ENCODE results near the gene C3.

C3 gene

DNA sequence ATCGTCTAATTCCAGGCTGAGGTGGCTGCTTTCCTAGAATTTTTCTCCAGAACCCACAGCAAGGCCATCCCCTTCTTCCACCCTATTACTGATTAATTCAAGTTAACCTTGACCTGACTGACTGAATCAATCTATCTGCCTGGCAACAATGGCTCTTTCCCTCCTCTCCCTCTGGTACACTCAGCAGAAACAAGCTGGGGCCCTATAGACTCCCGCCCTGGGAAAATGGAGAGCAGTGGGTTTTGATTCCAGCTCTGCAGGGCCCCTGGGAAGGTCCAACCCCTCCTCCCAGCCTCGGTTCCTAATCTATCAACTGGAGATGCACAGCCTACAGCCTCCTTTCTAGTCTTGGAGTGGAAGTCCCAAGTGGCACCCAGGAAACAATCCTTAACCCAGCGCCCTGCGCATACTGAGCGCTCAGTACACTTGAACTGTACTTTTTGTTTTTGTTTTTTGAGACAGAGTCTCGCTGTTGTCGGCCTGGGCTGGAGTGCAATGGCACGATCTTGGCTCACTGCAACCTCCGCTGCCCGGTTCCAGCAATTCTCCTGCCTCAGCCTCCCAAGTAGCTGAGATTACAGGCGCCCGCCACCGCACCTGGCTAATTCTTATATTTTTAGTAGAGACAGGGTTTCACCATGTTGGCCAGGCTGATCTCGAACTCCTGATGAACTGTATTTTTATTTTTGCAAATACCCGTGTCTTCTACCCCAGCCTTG is 5.2 kb upstream of the C3 start:
- H3K36me3 Mint-ChIP-seq, result peaks cover 10% of the 10 kb centered on the region
- peak overlapping the region; percentile 29 for H3K27ac Mint-ChIP-seq
- no peak for DNase-seq (ENCODE audit: low spot score in 2 of 2)
- H3K4me3 Mint-ChIP-seq, result no peak overlapping the region
- no peaks in the 10 kb centered on the region for H3K9me3 Mint-ChIP-seq
- ATAC-seq, result no peak
- H3K4me1 Mint-ChIP-seq, result peaks cover 27% of the 10 kb centered on the region

DNA sequence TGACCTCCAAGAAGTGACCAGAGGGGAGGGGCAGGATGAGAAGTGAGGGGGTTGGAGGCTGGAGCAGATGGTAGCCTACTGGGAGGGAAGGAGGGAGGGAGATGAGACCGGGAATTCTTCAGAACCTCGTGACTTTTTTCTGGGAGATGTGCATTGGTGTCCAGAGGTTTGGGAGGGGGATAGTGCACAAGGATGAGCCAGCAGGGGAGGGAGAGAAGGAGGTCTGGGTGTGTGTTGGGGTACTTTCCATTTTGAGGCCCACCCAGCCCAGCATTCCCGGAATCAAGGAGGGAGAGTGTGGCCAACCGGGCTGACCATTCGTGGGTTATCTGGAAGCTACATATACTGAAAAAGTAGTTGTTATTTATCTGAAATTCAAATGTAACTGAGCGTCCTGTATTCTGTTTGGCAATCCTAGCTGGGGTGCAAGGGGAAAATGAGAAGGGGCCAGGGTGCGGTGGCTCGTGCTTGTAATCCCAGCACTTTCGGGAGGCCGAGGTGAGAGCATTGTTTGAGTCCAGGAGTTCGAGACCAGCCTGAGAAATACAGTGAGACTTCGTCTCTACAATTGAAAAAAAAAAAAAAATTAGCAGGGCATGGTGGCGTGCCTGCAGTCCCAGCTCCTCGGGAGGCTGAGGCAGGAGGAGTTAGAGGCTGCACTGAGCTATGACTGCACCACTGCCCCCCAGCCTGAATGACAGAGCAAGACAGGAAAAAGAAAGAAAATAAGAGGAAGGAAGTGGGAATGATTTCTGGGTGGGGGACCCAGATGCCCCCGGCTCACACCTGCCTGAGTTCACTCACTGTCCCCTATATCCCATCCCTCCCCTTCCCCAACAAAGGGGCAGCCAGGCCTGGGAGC is 4.4 kb upstream of the C3 start:
- no peaks in the 10 kb centered on the region for H3K9me3 Mint-ChIP-seq
- H3K4me3 Mint-ChIP-seq, result no peak overlapping the region
- DNase-seq (ENCODE audit: low spot score in 2 of 2), result no peak
- no peak for ATAC-seq
- peak overlapping the region; percentile 29 for H3K27ac Mint-ChIP-seq
- H3K36me3 Mint-ChIP-seq, result peaks cover 6% of the 10 kb centered on the region
- H3K4me1 Mint-ChIP-seq, result peaks cover 35% of the 10 kb centered on the region

DNA sequence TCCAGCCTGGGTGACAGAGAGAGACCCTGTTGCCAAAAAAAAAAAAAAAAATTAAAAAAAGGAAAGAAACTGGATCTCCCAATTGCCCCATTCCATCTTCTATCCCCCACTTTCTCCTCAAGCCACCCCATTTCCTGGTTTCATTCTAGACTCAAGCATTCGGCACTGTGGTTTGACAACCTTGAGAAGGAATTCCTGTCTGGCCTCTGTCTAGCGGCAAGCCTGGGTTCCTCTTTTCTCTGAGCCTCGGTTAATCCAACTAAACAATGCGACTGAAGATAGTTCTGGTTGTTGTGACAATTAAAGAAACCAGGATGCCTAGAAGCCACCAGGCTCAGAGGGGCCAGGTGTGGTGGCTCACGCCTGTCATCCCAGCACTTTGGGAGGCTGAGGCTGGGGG is 3.3 kb upstream of the C3 start:
- Mint-ChIP-seq H3K4me1 (peaks cover 38% of the 10 kb centered on the region), H3K36me3 (no peaks in the 10 kb centered on the region), H3K4me3 (no peak overlapping the region), H3K27ac (no peak overlapping the region), H3K9me3 (no peaks in the 10 kb centered on the region)
- no peak for ATAC-seq
- no peak for DNase-seq (ENCODE audit: low spot score in 2 of 2)

DNA sequence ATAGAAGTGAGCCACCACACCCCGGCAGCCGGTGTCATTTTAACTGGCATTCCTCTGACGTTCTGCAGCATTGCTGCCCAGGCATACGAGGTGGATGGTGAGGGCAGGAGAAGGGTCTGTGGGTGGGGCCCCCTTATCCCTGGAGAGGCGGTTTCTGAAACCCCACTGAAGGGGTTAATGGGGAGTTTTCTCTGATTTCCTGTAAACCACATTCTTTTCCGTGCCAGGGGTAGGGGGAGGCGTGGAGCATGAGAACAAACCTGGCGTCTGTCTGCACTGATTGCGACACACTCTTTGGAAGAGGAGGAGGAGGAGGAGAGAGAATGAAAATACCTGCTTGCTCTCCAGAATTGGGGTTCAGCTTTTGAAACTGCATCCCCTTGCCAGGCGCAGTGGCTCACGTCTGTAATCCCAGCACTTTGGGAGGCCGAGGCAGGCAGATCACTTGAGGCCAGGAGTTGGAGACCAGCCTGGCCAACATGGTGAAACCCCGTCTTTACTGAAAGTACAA is 2.7 kb upstream of the C3 start:
- H3K4me1 Mint-ChIP-seq, result peaks cover 38% of the 10 kb centered on the region

DNA sequence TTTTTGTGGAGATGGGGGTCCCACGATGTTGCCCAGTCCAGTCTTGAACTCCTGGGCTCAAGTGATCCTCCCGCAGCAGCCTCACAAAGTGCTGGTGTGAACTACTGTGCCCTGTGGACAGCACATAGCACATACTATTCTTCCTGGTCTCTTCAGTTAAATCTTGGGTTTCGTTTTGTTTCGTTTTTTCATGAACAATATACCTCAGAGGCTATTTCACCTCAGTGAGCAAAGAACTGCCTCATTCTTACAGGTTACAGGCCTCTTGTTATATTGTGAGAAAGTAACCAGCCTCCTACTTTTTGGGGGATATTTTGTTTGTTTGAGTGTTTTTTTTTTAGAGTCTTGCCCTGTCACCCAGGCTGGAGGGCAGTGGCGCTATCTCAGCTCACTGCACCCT is 1.3 kb upstream of the C3 start:
- ATAC-seq (no peak), DNase-seq (ENCODE audit: low spot score in 2 of 2) (no peak)
- no peak overlapping the region for H3K27ac Mint-ChIP-seq
- H3K4me1 Mint-ChIP-seq, result peaks cover 52% of the 10 kb centered on the region
- no peak overlapping the region for H3K4me3 Mint-ChIP-seq
- no peaks in the 10 kb centered on the region for H3K9me3 Mint-ChIP-seq
- peaks cover 6% of the 10 kb centered on the region for H3K36me3 Mint-ChIP-seq

More for the DNA sequence above, 2.7 kb upstream of the C3 start:
- Mint-ChIP-seq H3K9me3 (no peaks in the 10 kb centered on the region), H3K4me3 (no peak overlapping the region), H3K27ac (no peak overlapping the region), H3K36me3 (no peaks in the 10 kb centered on the region)
- ATAC-seq (no peak), DNase-seq (ENCODE audit: low spot score in 2 of 2) (no peak)

DNA sequence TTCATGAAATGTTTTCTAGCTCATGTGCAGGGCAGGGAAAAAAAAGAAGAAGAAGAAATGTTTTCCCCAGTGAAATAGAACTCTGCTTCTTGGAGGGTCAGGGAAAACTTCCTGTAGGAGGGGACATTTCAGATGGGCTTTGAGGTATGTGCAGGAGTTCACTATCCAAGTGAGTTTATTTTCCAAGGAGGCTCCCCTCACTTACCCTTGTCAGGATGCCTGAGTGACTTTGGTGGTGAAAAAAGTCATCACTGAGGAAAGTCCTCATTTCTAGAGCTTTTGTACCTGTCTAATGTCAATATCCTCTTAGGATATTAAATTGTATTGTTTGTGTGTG is 656 bp upstream of the C3 start:
- Mint-ChIP-seq H3K27ac (no peak overlapping the region), H3K4me3 (no peak overlapping the region), H3K4me1 (peaks cover 53% of the 10 kb centered on the region), H3K36me3 (peaks cover 6% of the 10 kb centered on the region), H3K9me3 (no peaks in the 10 kb centered on the region)
- no peak for ATAC-seq
- DNase-seq (ENCODE audit: low spot score in 2 of 2), result no peak

DNA sequence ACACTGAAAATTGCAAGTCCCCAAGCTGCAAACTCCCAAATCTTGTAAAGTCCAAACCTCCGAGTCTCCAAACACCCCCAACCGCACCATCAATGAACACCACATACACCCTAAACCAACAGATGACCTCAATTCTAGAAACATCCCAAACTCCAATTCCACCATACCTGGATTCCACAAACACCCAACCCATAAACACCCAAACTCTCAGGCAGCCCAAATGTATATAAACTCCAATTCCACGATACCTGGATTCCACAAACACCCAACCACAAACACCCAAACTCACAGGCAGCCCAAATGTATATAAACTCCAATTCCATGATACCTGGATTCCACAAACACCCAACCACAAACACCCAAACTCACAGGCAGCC is 470 bp downstream of the C3 start:
- no peak overlapping the region for H3K4me3 Mint-ChIP-seq
- peak overlapping the region; percentile 4 for H3K27ac Mint-ChIP-seq
- H3K9me3 Mint-ChIP-seq, result no peaks in the 10 kb centered on the region
- no peak for DNase-seq (ENCODE audit: low spot score in 2 of 2)
- ATAC-seq, result no peak
- H3K36me3 Mint-ChIP-seq, result peaks cover 6% of the 10 kb centered on the region
- peaks cover 45% of the 10 kb centered on the region for H3K4me1 Mint-ChIP-seq

DNA sequence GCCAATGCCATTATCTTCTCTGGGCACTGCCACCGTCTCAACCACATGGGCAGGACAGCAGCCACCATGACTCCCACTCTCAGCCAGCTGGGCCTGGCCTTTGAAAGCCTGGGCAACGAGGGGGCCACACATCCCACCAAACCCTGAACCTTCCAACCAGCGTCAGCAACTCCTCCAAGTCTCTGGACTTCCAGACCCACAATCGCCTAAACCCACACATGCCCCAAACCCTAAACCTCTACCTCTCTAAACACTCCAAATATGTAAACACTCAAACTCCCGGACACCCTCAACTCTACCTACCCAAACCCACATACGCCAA is 949 bp downstream of the C3 start:
- no peak overlapping the region for H3K4me3 Mint-ChIP-seq
- no peak for ATAC-seq
- peaks cover 43% of the 10 kb centered on the region for H3K4me1 Mint-ChIP-seq
- no peak for DNase-seq (ENCODE audit: low spot score in 2 of 2)
- no peak overlapping the region for H3K27ac Mint-ChIP-seq
- H3K9me3 Mint-ChIP-seq, result no peaks in the 10 kb centered on the region
- peaks cover 6% of the 10 kb centered on the region for H3K36me3 Mint-ChIP-seq

DNA sequence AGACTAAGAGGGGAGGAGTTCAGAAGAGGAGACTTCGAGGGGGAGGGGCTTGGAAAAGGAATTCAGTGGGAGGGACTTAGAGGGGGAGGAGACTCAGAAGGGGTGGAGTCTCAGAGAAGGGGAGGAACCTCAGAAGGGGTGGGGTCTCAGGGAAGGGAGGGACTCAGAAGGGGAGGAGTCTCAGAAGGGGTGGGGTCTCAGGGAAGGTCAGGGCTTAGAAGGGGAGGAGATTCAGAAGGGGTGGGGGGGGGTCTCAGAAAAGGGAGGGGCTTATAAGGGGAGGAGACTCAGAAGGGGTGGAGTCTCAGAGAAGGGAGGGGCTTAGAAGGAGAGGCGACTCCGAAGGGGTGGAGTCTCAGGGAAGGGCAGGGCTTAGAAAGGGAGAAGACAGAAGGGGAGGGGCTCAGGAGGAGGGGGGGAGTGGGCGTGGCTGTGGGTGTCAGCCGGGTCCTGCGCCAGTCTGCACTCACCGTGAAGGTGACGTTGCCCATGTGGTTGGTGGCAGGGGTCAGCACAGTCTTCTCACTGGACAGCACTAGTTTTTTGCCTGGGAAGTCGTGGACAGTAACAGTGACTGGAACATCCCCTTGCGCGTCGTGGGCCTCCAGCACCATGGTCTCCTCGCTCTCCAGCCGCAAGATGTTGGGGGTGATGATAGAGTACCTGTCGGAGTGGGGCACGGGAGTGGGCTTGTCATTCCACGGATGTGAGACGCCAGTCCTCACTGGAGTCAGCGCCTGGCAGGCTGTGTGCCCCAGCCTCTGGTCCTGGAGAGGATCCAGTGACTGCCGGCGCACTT is 1.5 kb downstream of the C3 start:
- Mint-ChIP-seq H3K9me3 (no peaks in the 10 kb centered on the region), H3K4me1 (peaks cover 43% of the 10 kb centered on the region), H3K4me3 (no peak overlapping the region), H3K36me3 (peaks cover 6% of the 10 kb centered on the region), H3K27ac (no peak overlapping the region)
- DNase-seq (ENCODE audit: low spot score in 2 of 2), result no peak
- peak; percentile 65 for ATAC-seq

DNA sequence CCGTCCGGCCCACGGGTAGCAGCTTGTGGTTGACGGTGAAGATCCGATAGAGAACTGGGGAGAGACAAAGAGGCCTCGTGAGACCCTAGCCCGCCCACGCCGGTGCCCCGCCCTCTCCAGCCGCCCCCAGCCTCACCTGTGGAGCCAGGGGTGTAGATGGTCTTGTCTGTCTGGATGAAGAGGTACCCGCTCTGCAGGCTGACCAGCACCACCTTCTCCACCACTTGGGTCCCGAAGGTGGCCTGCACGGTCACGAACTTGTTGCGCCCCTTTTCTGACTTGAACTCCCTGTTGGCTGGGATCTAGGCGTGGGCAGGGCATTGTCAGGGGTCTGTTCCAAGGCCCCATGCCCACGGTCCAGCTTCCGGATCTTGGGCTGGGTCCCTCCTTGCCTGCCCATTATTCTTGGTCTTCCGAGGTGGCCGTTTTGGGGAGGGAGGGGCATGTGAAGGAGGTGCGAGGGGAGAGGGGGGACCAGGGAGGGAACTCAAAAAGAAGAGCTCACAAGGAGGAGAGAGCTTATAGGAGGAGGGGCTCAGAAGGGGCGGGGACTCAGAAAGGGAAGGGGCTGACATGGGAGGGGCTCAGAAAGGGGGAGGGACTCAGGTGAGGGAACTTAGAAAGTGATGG is 2.2 kb downstream of the C3 start:
- H3K36me3 Mint-ChIP-seq, result peaks cover 6% of the 10 kb centered on the region
- peak overlapping the region; percentile 44 for H3K27ac Mint-ChIP-seq
- H3K9me3 Mint-ChIP-seq, result no peaks in the 10 kb centered on the region
- H3K4me3 Mint-ChIP-seq, result no peak overlapping the region
- DNase-seq (ENCODE audit: low spot score in 2 of 2) (no peak), ATAC-seq (peak; percentile 32)
- peaks cover 43% of the 10 kb centered on the region for H3K4me1 Mint-ChIP-seq

DNA sequence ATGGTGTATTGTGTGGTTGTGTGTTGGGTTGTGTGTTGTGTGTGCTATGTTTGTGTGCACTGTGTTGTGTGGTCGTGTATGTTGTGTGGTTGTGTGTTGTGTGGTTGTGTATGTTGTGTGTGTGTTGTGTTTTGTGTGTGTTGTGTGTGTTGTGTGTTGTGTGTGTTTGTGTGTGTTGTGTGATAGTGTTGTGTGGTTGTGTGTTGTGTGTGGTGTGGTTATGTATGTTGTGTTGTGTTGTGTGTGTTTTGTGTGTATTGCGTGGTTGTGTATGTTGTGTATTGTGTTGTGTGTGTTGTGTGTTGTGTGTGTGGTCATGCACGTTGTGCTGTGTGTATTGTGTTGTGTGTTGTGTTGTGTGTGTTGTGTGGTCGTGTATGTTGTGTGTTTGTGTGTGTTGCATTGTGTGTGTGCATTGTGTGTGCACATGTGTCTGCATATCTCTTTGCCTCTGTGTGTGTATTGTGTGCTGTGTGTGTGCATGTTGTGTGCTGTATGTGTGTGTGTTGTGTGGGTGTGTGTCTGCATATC is 2.9 kb downstream of the C3 start:
- Mint-ChIP-seq H3K9me3 (no peaks in the 10 kb centered on the region), H3K4me3 (no peak overlapping the region)

DNA sequence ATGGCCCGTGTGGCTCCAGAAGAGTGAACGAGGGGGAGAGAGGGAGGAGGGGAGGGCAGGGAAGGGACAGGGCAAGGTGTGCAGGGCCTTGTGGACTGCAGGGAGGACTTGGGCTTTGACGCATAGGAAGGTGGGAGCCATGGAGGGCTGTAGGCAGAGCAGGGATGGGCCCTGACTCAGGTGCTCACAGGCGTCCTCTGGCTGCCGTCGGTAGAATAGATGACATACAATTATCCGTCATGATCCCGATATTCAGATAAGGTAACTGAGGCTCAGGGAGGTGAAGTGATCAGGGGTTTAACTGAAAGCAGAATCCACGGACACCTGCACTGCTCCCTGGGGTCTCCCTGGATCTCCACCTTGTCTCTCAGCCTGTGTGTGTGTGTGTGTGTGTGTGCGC is 3.4 kb downstream of the C3 start:
- no peak for ATAC-seq

More for the DNA sequence above, 2.9 kb downstream of the C3 start:
- peaks cover 6% of the 10 kb centered on the region for H3K36me3 Mint-ChIP-seq
- H3K27ac Mint-ChIP-seq, result peak overlapping the region; percentile 44
- no peak for ATAC-seq
- H3K4me1 Mint-ChIP-seq, result peaks cover 39% of the 10 kb centered on the region
- DNase-seq (ENCODE audit: low spot score in 2 of 2), result no peak

DNA sequence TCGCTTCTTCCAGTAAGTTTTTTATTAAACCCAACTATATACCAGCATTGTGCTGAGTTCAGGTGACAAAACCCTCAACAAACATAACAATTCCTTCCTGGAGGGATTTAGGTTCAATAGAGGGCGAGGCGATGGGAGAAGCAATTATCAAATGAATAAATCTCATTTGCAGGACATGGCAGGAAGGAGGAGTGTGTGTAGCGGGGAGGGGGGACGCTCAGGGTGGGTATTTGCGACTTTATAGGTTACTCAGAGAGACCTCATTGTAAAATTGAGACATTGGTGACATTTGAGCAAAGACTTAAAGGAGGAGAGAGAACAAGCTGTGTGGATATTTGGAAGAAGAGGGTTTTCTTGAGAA is 3.9 kb downstream of the C3 start:
- peaks cover 6% of the 10 kb centered on the region for H3K36me3 Mint-ChIP-seq
- ATAC-seq, result no peak
- no peaks in the 10 kb centered on the region for H3K9me3 Mint-ChIP-seq
- no peak for DNase-seq (ENCODE audit: low spot score in 2 of 2)
- no peak overlapping the region for H3K4me3 Mint-ChIP-seq
- H3K4me1 Mint-ChIP-seq, result peaks cover 39% of the 10 kb centered on the region
- peak overlapping the region; percentile 0 for H3K27ac Mint-ChIP-seq

More for the DNA sequence above, 3.4 kb downstream of the C3 start:
- H3K36me3 Mint-ChIP-seq, result peaks cover 6% of the 10 kb centered on the region
- no peak for DNase-seq (ENCODE audit: low spot score in 2 of 2)
- H3K4me1 Mint-ChIP-seq, result peaks cover 39% of the 10 kb centered on the region
- peak overlapping the region; percentile 44 for H3K27ac Mint-ChIP-seq
- H3K4me3 Mint-ChIP-seq, result no peak overlapping the region
- H3K9me3 Mint-ChIP-seq, result no peaks in the 10 kb centered on the region

DNA sequence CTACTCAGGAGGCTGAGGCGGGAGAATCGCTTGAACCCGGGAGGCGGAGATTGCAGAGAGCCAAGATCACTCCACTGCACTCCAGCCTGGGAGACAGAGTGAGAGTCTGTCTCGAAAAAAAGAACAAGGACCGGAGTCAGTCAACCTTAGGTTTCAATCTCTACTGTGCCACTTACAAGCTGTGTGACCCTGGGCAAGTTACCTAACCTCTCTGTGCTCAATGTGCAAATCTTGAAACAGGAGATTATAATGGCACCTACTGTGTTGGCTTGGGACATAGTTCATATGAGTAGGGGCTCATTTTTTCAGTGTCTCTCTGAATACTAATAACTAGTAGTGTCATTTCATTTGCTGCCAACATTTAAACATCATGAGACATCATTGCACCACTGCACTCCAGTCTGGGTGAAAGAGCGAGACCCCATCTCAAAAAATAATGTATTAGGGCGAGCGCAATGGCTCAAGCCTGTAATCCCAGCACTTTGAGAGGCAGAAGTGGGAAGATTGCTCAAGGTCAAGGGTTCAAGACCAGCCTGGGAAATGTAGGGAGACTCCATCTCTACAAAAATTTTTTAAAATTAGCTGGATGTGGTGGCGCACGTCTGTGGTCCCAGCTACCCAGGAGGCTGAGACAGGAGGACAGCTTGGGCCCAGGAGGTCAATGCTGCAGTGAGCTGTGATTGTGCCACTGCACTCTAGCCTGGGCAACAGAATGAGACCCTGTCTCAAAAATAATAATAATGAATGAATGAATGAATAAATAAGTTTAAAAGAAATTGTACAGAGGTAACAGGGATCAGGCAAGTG is 5.5 kb downstream of the C3 start:
- Mint-ChIP-seq H3K4me1 (peaks cover 44% of the 10 kb centered on the region), H3K4me3 (no peak overlapping the region), H3K9me3 (no peaks in the 10 kb centered on the region), H3K27ac (no peak overlapping the region), H3K36me3 (peaks cover 6% of the 10 kb centered on the region)
- DNase-seq (ENCODE audit: low spot score in 2 of 2), result no peak
- no peak for ATAC-seq
